T-helper 2 cell (primary cell): Measurements from ENCODE around the gene TMEM87B.
"Not testable (repeated sequence)": the region's sequence is repeated elsewhere in the genome, so short reads cannot be mapped to it uniquely, and the experiment has no call there.

Source experiments
- DNase-seq, 5 experiments: peaks; one replicate each; pipeline versions ENCODE4 v3.0.0 to v3.0.0-alpha.2; 2012 to 2022

TMEM87B gene

GRCh38 chr2:112137516-112138158 is 82.6 kb downstream of the TMEM87B start:
- peak in 1 of 5 experiments; percentile 12 for DNase-seq

- peak in 1 of 5 experiments; percentile 12 for DNase-seq
These were observed 83.3 kb downstream of the TMEM87B start, which contains the start of gene FBLN7 for GRCh38 chr2:112138159-112139032. Gene FBLN7 (plus strand): TSS chr2:112138385. CDS start chr2:112138656, 271 bp downstream.

GRCh38 chr2:112139033-112139614 is 84.1 kb downstream of the TMEM87B start:
- not testable (repeated sequence) for DNase-seq

- DNase-seq, result not testable (repeated sequence)
These were observed 84.7 kb downstream of the TMEM87B start for GRCh38 chr2:112139661-112140204.

GRCh38 chr2:112140205-112140802 is 85.2 kb downstream of the TMEM87B start:
- DNase-seq, result no peak

DNA sequence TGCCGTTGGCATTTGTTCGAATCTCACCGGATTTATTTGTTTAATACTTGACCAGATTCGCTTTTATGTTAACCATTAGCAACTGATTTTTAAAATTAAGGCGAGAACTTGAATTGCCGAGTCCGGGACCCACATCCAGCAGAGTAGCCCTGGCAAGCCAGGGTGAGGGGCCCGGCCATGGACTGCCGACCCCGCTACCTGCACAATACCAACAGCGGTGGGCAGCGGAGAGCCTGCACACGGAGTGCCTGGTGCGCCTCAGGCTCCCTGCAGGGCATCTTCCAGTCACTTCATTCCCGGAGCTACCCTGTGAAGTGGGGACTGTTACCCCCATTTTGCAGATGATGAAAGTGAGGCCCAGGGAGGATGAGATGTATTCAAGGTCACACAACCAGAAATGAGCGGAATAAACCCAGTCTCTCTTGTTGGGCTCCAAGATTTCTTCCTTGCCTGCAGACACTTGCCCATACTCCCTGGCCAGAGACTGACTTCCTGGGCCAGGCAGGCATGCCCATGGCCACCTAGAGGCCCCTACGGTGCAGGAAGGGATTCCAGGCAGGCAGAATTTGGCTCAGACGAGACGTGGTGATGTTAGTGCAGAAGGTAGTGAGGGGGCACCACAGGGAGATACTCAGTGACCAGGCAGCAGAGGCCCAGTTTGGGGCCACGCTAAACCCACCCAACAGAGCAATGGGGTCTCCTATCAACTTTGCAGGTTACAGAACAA is 86.0 kb downstream of the TMEM87B start:
- DNase-seq, result no peak

- no peak for DNase-seq
These were observed 86.5 kb downstream of the TMEM87B start for GRCh38 chr2:112141626-112142007.

DNA sequence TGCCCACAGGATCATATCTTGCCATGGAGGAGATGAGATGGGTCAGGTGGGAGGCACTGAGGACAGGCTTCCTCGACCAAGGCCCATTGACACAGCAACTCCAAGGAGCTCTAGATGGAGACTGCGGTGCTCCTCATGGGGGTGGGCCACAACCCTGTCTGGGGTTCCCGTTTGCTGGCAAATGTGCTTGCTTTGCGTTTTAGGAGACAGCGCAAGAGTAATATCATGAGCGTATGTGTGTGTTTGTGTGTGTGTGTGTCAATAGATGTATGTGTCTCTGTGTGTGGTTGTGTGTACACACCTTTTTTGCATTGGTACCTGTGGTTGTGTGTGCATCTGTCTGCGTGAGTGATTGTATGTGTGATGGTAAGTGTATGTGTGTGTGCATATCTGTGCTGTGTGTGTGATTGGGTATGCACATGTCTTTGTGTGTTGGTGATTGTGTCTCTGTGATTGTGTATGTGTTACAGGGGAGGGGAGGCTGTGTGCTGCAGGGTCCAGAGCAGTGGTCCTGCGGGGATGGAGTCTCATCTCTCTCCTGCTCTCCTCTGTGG is 87.5 kb downstream of the TMEM87B start:
- no peak for DNase-seq

DNA sequence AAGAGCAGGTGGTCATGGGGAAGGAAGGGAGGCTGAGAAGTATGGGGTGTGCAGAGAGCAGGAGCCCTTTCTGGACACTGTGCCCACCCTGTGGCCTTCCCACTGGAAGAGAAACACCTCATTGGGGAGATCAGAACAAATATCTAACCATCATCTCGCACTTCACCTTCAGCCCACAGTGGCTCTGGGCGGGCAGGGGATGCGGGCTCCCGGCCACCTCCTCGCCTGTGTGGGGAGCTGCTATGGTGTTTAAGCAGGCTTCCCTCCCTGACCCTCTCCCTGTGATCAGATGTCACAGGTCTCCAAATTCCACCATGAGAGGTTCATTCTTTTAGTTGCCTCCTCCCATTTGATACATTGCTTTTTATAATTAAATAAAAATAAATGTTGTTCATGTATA is 88.1 kb downstream of the TMEM87B start:
- no peak for DNase-seq

DNA sequence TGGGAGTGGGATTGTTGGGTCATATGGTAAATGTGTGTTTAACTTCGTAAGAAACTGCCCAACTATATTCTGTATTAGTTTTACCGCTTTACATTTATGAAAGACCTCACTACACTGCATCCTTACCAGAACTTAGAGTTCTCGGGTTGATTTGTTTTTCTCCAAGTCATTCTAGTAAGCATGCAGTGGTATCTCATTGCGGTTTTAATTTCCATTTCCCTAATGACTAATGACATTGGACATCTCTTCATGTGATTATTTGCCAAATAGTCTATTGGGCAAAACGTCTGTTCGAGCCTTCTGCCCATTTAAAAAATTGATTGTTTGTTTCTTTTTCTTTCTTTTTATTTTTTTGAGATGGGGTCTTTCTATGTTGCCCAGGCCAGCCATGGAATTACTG is 89.9 kb downstream of the TMEM87B start:
- DNase-seq, result no peak

DNA sequence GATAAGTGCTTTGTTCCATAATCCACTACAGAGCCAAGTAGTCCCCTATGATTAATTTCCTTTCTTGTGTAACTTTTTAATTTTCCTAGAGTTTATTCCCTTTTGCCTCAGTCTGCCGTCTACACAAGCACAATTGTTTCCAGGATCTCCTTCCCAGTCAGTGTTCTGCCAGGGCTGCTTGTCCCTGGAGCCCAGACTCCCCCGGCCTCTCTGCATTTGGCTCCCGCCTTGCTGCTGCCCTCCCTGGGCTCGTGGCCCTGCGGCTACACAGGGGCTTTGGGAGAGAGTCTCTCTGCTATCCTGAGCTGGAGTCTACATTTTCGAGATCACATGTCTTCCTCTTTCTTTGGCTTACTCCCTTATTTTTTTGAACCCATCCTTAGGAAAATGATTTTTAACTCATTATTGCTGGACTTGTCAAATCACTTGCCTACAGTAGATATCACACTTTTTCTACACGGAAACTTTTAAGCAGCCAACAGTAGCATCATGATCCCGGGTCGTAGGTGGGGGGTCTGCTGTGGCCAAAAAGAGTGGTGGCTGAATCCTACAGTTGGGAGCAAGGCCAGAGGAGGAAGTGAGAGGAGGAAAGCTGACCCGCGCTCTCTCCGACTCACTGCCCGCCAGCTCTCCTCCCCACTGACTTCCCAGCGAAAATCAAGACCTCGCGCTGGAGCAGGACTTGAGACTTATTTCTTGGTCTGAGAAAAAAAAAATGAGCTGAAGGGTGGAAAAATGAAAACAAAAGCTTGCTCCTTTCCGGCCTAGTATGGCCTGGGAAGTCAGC is 92.5 kb downstream of the TMEM87B start:
- no peak for DNase-seq

GRCh38 chr2:112148477-112148876 is 93.4 kb downstream of the TMEM87B start:
- DNase-seq, result no peak

GRCh38 chr2:112149194-112149593 is 94.1 kb downstream of the TMEM87B start:
- DNase-seq, result no peak

DNA sequence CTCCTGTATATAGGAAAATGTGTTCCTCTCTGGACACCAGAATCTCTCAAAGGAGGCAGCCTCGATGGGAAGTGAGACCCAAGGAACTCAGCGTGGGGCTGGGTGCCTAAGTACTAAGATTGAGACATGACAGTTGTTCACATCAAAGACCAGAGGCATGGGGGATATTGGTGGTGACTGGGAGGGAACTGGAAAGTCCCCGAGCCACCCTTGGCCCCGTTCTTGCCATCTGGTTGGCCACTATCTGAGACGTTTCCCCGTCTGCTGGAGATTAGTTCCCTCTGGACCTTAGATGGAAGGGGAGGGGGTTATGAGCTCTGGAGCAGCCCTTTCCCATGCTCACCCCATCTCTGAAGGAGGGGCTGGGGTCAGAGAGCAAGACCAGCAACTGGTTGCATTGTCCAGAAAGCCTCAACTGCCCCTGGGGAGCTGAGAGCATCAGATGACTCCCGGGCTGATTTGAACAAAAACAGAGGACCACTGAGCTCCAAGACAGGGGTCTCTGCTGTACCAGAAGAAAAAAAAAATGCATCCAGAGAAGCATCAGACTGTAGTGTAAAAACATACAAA is 94.9 kb downstream of the TMEM87B start:
- DNase-seq, result no peak

DNA sequence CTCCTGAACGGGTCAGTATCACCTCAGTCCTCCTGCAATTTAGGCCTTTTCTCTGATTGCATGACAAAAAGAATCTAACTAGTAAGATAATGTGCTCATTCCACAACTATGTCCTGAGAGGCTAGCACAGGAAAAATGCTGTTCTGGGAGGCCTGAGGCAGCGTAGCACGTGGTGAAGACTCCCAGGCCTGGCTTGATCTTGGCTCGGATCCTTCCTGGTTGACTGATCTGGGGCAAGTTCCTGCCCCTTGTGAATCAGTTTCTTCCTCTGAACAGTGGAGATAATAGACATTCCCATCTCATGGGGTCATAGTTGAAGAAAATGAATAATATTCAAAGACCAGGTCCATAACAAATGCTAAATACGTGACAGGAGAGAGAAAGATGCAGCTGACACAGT is 95.4 kb downstream of the TMEM87B start:
- DNase-seq, result no peak

DNA sequence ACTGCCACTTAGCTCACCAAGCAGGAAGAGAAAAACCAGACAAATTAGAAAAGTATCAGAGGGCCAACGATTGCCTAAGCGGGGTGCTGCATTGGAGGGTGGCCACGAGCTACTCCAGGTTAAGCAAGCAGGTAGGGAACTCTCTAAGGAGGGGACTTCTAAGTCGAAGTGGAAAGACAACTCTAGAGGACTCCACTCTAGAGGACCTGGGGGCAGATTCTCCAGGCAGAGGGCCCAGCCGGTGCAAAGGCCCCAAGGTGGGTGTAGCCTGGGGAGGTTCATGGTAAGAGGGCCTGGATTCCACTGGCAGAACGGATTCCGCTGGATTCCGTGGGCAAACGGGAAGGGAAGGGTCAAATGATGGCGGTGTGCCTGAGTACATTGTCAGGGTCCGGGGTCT is 95.8 kb downstream of the TMEM87B start:
- DNase-seq, result no peak

- DNase-seq, result no peak
These were observed 96.2 kb downstream of the TMEM87B start for GRCh38 chr2:112151271-112151670.

GRCh38 chr2:112151701-112152440 is 96.8 kb downstream of the TMEM87B start:
- DNase-seq, result no peak

GRCh38 chr2:112152476-112153178 is 97.6 kb downstream of the TMEM87B start:
- DNase-seq, result no peak

- no peak for DNase-seq
These were observed 98.1 kb downstream of the TMEM87B start for GRCh38 chr2:112153179-112153490.
